Body of pancreas (tissue), 4 donors: ENCODE data around the gene LYPD1. TPM values are rescaled to one million over a fixed set of nuclear protein-coding genes. Genes with fewer than 3 reads are reported as not detected.

Source experiments
- ATAC-seq: fragments of 150-250 bp; one replicate; pipeline ENCODE4 v1.9.1; 2016
- DNase-seq, 4 donors: peaks; one replicate each; pipeline ENCODE4 v3.0.0-alpha.2; 2019
- H3K27ac ChIP-seq, 4 donors: fragments of 200-600 bp; sonication (generic); 1 replicate in 3 of 4; 2 replicates in 1 of 4; pipeline versions ENCODE4 v1.5.1 to v1.6.1; 2016 to 2019; ENCODE audit warnings: mild to moderate bottlenecking in 1 of 4, mixed read lengths in 1 of 4, moderate library complexity in 1 of 4
- H3K27me3 ChIP-seq, 2 donors: fragments of 200-600 bp; sonication (generic); one replicate each; pipeline ENCODE4 v1.6.0; 2016; ENCODE audit warnings: mild to moderate bottlenecking in 1 of 2
- H3K36me3 ChIP-seq, 2 donors: fragments of 200-600 bp; sonication (generic); replicated peaks in 1 of 2; 2 replicates each; pipeline ENCODE4 v1.5.1; 2016; ENCODE audit warnings: low read depth in 2 of 2; ENCODE audit not compliant: insufficient read depth in 1 of 2
- H3K4me1 ChIP-seq: fragments of 200-600 bp; sonication (generic); one replicate; pipeline ENCODE4 v1.6.0; 2016
- H3K4me3 ChIP-seq, 2 donors: fragments of 200-600 bp; sonication (generic); 1 replicate in 1 of 2; 2 replicates in 1 of 2; pipeline ENCODE4 v1.5.1; 2016 to 2019
- H3K9me3 ChIP-seq, 3 donors: fragments of 200-600 bp; sonication (generic); 1 replicate in 2 of 3; 2 replicates in 1 of 3; pipeline ENCODE4 v1.5.1; 2016
- POLR2A ChIP-seq, 3 donors: fragments of 450-650 bp; IDR thresholded peaks; one replicate each; pipeline ENCODE4 v1.6.1; 2016; ENCODE audit warnings: antibody characterized with exemption in 3 of 3, mild to moderate bottlenecking in 2 of 3
- WGBS, 2 donors: methylation state at CpG; one replicate each; pipeline ENCODE4 v1.1.5; 2017; 5-methylcytosine and 5-hydroxymethylcytosine counted together
- intact Hi-C: fragments of 100-400 bp; cut with DNase I; formaldehyde crosslinking; loops from one replicate; pipeline ENCODE4 v1.15.1; 2023
- total RNA-seq, 2 donors: library from RNA; depleted of rRNA; stranded (reverse); fragments of >200 nt; gene quantifications; one replicate each; pipeline ENCODE4 v1.1.0, GENCODE V29; 2016
- TF ChIP-seq, protein P1 (sequence below), 7 experiments: fragments of 450-650 bp in 4 of 7; fragments of 200-600 bp in 3 of 7; sonication (generic) in 3 of 7; IDR thresholded peaks; one replicate each; pipeline ENCODE4 v1.5.1; 2016 to 2019; ENCODE audit warnings: antibody characterized with exemption in 7 of 7

Gene LYPD1
- total RNA-seq, 2 donors from 2014 or later: 1.6 to 3.1 TPM

- no peaks in the 10 kb centered on the region for H3K27me3 ChIP-seq
- H3K4me3 ChIP-seq: no peak overlapping the region
- intact Hi-C loops: no loop called here
- H3K27ac ChIP-seq: no peak overlapping the region
- ATAC-seq (no peak), DNase-seq (no peak)
- H3K36me3 ChIP-seq: no peaks in the 10 kb centered on the region
- 82% methylated on average over 5 of the region's 5 CpGs for WGBS, 2 donors
- H3K4me1 ChIP-seq: no peaks in the 10 kb centered on the region
- no peak for TF ChIP-seq POLR2A (IDR thresholded peaks at IDR 0.05)
- TF ChIP-seq, protein P1, sequence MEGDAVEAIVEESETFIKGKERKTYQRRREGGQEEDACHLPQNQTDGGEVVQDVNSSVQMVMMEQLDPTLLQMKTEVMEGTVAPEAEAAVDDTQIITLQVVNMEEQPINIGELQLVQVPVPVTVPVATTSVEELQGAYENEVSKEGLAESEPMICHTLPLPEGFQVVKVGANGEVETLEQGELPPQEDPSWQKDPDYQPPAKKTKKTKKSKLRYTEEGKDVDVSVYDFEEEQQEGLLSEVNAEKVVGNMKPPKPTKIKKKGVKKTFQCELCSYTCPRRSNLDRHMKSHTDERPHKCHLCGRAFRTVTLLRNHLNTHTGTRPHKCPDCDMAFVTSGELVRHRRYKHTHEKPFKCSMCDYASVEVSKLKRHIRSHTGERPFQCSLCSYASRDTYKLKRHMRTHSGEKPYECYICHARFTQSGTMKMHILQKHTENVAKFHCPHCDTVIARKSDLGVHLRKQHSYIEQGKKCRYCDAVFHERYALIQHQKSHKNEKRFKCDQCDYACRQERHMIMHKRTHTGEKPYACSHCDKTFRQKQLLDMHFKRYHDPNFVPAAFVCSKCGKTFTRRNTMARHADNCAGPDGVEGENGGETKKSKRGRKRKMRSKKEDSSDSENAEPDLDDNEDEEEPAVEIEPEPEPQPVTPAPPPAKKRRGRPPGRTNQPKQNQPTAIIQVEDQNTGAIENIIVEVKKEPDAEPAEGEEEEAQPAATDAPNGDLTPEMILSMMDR (IDR thresholded peaks at IDR 0.05): no peak
- H3K9me3 ChIP-seq: no peaks in the 10 kb centered on the region
Observed at GRCh38 chr2:132677661-132678060, 7.7 kb upstream of the LYPD1 start.

GRCh38 chr2:132676999-132677398 is 7.0 kb upstream of the LYPD1 start:
- DNase-seq (no peak), ATAC-seq (no peak)
- 56 to 61% methylated on average over 2 of the region's 2 CpGs for WGBS, 2 donors
- H3K27me3 ChIP-seq: no peaks in the 10 kb centered on the region
- TF ChIP-seq, protein P1 (IDR thresholded peaks at IDR 0.05): peak in 4 of 7 experiments; percentile 8 to 10 (median 9)
- no peak for TF ChIP-seq POLR2A (IDR thresholded peaks at IDR 0.05)
- H3K4me1 ChIP-seq: no peaks in the 10 kb centered on the region
- no peaks in the 10 kb centered on the region for H3K9me3 ChIP-seq
- no peaks in the 10 kb centered on the region for H3K36me3 ChIP-seq
- no peak overlapping the region for H3K4me3 ChIP-seq
- intact Hi-C loops: no loop called here
- H3K27ac ChIP-seq: no peak overlapping the region

DNA sequence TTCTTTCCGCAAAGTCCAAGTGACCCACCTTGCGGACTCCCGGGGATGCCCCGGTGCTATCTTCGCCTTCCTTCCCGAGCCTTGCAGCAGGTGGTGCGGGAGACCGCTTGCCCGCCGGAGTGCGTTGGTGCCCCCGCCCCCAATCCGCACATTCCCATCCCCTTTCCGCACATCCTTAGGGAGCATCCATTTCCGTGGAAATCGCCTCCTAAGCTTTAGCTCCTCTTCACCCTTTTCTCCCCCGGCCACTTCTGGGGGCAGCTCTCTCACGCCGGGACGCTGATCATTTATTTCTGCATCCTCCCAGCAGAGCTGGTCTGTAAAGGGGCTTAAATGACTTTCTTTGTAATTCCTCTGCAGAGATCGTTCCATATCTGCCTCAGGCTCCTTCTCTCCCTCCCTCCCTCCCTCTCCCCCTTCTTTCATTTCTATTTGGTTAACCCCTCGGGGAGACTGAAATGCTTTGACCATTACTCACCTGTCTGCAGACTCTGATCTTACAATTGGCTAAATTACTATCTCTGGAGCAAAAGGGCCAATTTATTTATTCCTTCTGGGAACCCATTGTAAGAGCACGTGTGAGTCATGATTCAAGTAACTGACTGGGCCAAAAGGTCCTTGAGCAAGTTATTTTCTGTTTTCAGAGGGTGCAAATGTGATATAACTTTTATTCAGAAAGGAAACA is 1.3 kb upstream of the LYPD1 start:
- peak; percentile 45 for ATAC-seq
- H3K4me3 ChIP-seq: no peak overlapping the region
- no peaks in the 10 kb centered on the region for H3K36me3 ChIP-seq
- 33 to 38% methylated on average over 23 of the region's 23 CpGs for WGBS, 2 donors
- intact Hi-C loops: no loop called here
- no peak for DNase-seq
- no peaks in the 10 kb centered on the region for H3K9me3 ChIP-seq
- TF ChIP-seq, protein P1 (IDR thresholded peaks at IDR 0.05): no peak
- no peak for TF ChIP-seq POLR2A (IDR thresholded peaks at IDR 0.05)
- peak overlapping the region in 2 of 4 donors; percentile 46 to 68 for H3K27ac ChIP-seq
- H3K4me1 ChIP-seq: peaks cover 32% of the 10 kb centered on the region
- H3K27me3 ChIP-seq: no peaks in the 10 kb centered on the region

DNA sequence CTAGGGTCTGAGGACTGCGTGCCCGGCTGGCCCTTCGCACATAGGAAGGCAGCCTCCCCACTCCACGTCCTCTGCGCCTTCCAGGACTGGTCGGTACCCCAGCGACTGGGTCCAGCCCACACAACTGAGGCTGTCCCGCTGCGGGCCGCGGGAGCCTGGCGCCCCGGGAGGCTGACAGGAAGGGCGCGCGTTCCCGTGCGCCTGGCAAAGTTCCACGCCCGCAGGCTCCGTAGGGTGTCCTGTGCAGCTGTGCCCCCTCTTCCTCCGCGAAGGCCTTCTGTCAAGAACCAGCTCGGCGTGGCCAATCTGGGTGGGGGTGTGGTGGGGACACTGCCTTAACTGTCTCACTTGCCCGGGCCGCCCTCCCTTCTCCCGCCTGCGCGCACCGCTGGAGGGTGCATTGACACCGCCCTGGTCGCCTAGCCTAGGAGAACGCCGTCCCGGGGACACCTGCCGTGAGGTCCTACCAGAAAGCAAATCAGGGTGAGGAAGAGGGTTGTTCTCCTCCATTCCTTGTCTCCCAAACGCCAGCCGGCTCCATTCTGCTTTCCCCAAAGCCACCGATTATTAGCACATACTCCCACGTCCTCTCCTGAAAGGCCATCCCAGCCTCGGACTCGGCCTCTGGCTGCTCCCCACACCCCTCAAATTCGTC is 618 bp upstream of the LYPD1 start:
- ATAC-seq: peak; percentile 52

GRCh38 chr2:132668987-132669907 is 758 bp downstream of the LYPD1 start:
- WGBS, 2 donors: 2 to 3% methylated on average over 14 to 76 of the region's 80 CpGs
- ATAC-seq: peak; percentile 25

More for the DNA sequence above, 618 bp upstream of the LYPD1 start:
- Histone ChIP-seq H3K4me3 (peak overlapping the region; percentile 7 to 32), H3K36me3 (no peaks in the 10 kb centered on the region), H3K27me3 (no peaks in the 10 kb centered on the region), H3K27ac (peak overlapping the region in 2 of 4 donors; percentile 46 to 68), H3K4me1 (peaks cover 32% of the 10 kb centered on the region), H3K9me3 (no peaks in the 10 kb centered on the region)
- intact Hi-C loops: no loop called here
- TF ChIP-seq POLR2A (IDR thresholded peaks at IDR 0.05): no peak
- peak; percentile 20 to 46 (median 28) for DNase-seq
- WGBS, 2 donors: 2 to 3% methylated on average over 8 to 44 of the region's 44 CpGs

More at GRCh38 chr2:132668987-132669907, 758 bp downstream of the LYPD1 start:
- intact Hi-C loops: no loop called here
- Histone ChIP-seq H3K27ac (peak overlapping the region in 1 of 4 donors; percentile 68), H3K27me3 (no peaks in the 10 kb centered on the region), H3K4me1 (peaks cover 32% of the 10 kb centered on the region), H3K4me3 (peak overlapping the region in 1 of 2 donors; percentile 32), H3K9me3 (no peaks in the 10 kb centered on the region), H3K36me3 (no peaks in the 10 kb centered on the region)
- TF ChIP-seq, protein P1 (IDR thresholded peaks at IDR 0.05): peak in 3 of 7 experiments; percentile 10 to 17 (median 17)
- no peak for TF ChIP-seq POLR2A (IDR thresholded peaks at IDR 0.05)
- DNase-seq: peak in 3 of 4 donors; percentile 11 to 22 (median 20)
